GM21367 (cell line): ENCODE data around the gene RPH3AL.
"Not testable (repeated sequence)": the region's sequence is repeated elsewhere in the genome, so short reads cannot be mapped to it uniquely, and the experiment has no call there.

ENCODE experiments used
- ATAC-seq: cut with Tn5 transposase; IDR thresholded peaks from one replicate; pipeline ENCODE4 v1.9.1; 2021; ENCODE audit not compliant: unreplicated experiment

RPH3AL gene

DNA sequence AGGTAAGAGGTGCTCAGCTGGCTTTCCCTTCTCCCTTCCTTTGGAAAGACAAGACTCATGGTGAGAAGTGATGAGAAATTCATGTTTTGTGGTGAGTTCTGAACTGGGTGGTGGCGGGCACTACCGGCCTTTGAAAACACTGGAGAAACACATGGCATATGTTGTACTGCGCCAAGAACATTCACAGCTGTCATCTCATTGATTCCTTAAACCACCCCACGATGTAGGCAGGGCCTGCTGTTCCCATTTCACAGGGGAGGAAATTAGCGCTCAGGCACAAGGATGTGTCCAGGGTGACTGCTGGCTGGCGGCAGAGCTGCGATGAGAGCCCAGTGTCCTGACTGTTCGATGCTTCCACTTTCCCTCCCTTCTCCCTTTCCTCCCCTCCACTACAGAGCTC is 169.6 kb downstream of the RPH3AL start:
- ATAC-seq: no peak

DNA sequence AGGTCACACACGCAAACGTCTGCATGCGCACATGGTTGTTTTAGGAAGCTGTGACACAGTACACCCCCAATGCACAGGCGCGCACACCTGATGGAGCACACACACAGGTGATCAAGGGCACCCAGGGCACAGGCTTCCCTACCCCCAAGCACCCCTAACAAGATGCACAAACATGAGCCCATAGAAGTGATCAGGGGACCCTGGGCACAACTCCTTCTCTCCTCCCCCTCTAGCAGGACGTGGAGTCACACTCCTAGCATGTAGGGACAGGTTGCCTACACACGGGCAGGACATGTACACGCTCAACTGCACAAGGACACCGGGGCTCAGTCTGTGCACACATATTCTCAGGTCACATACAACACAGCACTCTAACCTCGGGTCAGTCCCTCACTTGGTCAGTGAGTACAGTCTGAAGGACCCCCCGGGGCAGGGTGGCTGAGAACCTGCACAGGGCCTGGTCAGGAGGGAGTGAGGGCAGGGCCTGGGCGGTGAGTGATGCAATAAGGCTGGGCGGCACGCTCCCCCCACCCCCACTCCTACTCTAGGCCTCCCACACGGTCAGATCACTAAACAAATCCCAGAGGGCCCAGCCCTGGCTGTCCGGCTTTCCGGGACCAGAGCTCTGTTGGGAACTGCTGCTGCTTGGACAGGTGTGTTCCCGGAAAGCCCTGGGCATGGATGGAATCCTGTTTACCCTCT is 170.4 kb downstream of the RPH3AL start:
- ATAC-seq: no peak

DNA sequence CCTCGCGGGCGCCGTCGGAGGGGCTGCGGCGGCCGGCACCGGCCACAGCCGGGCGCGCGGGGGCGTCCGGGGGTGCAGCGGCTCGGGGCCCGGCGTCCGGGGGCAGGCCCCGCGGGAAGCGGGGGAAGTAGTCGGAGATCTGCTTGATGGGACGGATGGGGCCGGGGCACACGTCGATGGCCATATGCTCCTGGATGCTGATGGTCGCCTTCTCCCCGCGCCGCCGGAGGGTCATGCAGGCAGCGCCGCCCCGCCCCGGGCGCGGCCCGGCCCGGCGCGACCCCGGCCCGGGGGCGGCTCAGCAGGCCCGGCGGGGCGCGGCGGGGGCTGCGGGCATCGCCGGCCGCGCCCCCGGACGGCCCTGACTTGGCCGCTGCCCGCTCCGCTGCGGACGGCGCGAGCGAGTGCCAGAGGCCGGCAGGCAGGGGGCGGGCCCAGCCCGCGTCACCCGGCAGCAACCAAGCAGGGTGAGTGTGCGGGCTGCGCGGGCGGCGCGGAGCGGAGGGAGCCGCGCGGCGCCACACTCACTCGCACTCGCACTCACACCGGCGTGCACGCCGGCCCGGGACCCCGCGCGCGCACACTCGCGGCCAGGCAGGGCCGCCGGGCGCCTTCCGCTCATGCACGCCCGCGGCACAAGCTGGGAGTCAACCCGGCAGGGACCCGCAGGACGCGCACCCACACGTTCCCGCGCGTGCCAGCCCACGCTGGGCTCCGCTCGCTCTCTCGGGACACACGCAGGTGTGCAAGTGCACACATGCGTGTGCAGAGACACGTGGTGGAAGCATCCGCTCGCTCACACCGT is 171.2 kb downstream of the RPH3AL start, which contains the start of gene DOC2B:
Gene DOC2B, minus strand, starts transcription at position 406 of the 805 bp plus-strand sequence. Its CDS starts 171 bp downstream, at position 235.
- no peak for ATAC-seq

DNA sequence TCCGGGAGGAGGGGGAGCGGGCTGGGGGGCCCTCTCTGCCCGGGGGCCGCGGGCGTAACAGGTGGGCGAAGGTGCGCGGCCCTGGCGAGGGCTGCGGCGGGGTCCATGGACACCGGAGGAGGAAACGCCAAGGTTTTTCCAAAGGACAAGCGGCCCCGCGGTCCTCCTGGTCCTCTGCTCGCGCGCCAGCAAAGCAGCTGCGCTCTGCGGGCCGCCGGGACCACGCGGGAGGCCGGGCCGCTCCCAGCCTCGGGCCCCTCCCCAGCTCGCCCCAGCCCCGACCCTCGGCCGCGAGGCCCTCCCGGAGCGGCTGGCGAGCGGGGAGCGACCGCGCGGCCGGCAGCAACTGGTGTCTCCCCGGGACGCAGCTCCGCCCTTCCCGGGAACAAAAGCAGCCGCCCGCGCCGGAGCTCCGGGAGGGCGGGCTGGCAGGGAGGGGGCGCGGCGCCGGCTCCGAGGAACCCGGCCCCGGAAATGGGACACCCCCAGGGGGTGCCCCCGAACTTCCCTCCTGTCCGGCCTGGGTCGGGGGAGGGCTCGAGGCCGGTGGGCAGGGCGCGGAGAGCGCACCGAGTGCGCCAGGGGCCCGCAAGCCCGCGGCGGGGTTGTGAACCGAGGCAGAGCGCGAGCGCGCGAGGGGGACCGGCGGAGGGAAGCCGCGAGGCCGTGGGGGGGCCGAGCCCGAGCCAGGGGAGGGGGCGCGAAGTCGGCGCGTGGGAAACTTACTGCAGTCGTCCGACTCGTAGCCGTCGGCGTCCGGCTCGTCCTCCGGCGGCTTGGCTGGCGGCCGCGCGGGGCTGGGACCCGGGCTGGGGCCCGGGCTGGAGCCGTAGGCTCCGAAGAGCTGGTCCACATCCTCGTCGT is 172.0 kb downstream of the RPH3AL start:
- no peak for ATAC-seq

DNA sequence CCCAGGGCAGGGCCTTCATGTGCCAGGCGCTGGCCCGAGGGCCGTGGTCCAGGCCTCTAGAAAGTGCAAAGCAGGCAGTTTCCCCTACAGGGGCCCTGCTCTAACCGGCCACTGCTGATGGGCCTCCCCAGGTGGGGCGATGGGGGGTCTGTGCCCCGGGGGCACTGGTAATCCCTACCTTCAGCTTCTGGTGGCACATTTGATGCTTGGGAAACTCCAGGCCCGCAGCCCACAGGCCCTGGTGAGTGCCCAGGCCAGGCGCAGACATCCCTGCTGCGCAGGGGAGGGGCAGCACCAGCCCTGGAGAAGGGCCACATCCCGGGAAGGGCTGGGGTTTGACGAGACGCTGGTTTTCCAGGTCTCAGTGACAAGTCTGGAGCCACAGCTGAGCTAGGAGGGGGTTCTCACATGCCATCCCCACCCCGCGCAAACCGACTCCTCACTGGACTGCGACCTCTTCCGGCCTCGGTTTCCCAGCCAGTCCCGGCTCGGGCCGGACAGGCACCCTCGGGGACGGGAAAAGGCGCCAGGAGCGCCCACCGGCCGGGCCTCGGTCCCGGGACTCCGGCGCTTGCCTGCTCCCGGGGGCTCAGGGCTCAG is 172.7 kb downstream of the RPH3AL start:
- no peak for ATAC-seq

DNA sequence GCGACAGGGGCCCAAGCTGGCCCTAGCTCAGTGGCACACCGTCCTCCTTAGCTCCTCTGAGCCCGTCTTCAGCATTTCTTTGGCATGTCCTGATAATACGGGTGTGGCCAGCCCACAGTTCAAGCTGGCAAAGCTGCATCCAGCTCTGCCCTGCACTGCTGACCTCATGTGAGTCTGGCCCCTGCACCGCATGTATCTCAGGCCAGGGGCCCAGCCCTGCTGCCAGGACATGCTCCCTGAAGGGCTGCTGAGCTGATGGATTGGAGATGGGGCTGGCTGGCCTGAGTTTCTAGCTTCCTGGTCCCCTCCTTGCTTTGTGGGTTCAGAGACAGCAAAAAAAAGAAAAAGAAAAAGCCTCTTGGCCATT is 173.6 kb downstream of the RPH3AL start:
- ATAC-seq: no peak

DNA sequence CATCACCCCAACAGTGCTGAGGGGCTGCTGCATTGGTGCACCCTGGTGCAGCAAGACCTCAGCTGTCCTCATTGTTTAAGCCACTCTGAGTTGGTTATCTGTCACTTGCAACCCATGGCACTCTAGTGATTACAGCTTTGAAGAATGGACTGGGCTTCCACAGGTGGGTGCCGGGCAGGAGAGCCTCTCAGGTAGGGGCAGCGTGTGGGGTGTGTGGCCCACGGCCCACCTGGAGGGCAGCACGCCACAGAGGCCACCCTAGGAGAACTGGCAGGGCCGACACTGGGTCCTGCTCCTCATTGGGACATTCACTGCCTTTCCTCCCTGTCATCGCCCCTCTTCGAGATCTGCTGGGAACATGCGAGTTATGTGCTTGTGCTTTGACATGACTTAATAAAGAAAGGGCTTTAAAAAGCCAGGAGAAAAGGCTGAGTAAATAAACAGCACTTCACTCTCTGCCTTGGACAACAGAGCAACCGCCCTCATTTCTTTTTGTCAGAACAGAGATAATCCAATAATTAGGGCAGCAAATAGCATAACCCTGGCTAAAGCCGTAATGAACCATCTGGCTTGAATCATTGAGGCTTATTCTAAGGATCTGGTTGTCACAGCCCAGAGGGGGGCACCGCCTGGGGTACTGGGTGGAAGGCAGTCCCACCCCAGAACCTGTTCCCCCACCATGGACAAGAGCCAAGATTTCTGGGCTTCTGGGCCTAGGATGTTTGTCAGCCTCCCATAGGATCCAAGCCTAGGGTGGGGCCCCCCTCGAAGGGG is 174.1 kb downstream of the RPH3AL start:
- no peak for ATAC-seq

DNA sequence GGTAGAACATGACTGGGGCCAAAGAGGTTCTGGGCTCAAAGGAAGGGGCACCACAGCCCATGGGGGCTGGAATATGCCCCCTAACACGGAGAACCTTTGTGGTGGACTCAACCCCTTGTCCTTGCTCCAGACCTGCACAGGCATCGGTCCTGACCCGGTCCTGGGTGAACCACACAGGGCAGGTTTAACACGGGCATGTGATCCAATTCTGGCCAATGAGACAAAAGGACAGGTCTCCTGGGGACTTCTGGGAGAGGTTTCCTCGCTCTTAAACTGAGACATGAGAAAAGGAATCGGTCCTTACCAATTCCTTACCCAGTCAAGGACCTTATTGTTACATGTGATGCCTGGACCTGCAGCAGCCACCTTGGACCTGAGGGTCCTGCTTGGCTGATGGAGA is 174.8 kb downstream of the RPH3AL start:
- ATAC-seq: no peak

DNA sequence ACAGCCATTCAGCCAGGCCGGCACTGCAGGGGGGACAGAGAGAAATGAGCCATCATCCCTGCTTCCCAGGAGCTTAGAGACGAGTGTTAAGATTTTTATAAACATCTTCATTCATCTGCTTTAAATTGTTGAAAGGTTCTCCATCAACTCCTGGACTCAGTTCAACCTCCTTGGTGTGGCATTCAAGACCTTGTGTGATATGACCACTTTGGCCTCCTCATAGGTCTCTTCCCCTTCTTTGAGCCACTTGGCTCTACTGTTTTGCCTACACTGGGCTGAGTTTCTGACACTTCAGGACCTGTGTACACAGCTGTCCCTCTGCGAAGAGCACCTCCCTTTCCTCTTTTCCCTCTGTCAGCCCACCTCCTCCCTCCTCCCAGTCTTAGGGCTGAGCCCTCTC is 175.5 kb downstream of the RPH3AL start:
- ATAC-seq: no peak

DNA sequence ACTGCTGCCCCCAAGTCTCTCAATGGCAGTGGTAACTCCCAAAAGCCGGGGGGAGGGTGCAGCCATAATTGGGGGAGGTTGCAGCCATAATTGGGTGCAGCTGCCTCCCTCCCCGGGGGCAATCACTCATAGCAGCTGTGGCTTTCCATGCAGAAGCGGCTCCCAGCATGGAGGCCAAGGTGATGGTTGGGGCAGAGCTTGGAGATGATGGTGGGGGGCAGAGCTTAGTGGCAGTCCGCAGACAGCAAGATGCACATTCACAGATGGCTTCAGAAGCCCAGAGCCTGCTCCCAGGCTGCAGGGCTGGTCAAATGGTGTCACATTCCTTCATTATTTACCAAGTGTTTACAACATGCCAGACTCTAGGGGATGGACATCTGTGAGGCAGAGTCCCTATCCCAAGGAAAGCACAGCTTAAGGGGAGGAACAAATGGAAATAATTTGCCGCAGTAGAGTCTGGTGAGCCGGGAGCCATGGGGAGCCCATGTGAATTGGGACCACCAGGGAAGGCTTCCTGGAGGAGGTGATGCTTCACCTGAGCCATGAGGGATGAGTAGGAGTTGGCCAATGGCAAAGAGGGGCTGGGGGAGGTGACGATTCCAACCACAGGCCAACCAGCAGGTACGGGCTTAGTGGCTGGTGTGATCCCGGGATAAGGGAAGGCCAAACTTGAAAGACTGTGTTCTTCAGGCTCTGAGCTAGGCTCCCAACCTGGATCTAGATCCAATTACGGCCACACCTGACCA is 179.3 kb downstream of the RPH3AL start:
- no peak for ATAC-seq

DNA sequence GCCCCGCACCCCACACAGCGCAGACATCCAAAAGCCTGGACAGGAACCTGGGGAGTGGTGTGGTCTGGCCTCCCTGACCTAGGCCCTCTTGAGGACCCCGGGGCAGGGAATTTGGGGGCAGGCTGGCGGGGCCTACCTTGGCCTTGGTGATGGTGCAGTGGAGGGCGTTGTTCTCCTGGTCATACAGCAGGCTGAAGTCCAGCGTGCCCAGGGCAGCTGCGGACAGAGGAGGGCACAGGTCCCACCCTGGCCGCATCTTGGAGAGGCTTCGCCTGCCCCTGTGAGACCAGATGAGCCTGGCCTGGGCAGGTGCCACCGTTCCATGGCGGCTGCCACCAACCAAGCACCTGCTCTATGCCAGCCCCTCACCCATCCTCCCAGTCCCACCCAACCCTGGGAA is 180.2 kb downstream of the RPH3AL start:
- no peak for ATAC-seq

DNA sequence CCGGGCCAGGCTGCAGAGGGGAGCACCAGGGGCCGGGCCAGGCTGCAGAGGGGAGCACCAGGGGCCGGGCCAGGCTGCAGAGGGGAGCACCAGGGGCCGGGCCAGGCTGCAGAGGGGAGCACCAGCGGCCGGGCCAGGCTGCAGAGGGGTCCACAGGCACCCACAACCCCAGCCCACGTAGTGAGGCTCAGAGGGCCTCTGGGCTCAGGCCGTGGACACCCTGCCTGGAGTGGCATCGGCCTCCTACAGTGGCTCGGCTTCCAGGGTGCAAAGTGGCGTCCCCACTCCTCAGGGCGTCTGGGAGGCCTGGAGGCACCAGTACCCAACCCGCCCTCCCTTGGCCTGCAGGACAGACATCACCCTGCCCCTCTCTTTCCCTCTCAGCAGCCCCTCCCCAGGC is 180.7 kb downstream of the RPH3AL start:
- ATAC-seq: no peak

DNA sequence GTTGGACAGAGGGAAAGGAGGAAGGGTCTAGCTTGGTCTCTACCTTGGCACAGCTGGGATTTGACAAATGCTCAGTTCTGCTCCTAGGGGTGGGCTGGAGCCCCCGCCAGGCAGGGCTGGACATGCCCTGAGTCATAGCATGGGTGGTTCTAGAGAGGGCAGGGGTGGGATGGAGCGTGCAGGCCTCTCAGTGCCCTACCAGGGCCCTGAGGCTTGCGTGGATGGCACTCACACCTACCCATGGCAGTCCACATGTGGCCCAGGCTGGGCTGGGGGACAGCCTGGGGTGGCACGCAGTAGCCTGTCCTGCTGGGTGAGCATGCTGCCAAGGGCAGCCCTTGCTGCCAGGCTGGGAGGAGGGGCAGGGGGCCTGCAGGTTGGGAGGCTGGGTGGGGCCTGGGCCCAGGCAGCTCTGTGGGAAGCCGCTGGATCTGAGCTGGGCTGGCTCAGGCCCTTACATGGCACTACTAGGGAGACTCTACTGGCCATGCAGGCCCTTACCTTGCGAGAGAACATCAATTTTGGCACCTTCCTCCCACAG is 182.4 kb downstream of the RPH3AL start:
- no peak for ATAC-seq

DNA sequence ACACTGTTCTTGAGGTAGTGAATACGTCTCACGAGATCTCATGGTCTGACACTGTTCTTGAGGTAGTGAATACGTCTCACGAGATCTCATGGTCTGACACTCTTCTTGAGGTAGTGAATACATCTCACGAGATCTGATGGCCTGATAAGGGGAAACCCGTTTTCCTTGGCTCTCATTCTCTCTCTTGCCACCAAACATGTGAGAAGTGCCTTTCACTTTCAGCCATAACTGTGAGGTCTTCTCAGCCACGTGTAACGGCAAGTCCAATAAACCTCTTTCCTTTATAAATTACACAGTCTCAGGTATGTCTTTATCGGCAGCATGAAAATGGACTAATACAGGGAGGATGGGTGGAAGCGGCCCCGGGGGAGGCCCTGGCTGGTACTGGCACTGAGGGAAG is 184.0 kb downstream of the RPH3AL start:
- ATAC-seq: not testable (repeated sequence)

DNA sequence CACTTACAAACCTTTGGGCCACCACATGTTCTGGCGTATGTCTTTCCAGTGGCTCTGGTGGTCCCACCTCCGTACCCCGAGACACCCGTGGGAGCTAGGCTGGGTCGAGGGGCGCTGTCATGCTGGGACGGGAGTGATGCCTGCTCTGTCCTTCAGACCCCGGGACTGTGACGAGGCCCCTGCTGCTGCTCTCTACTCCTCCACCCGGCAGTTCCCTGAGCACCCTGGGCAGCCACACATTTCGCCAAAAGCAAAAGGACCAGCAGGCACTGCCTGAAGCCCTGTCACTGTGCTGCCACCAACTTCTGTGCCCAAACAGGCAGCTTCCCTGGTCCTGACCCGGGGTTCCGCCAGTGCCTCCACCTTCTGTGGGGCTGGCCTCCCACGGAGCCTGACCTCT is 186.7 kb downstream of the RPH3AL start:
- ATAC-seq: no peak

DNA sequence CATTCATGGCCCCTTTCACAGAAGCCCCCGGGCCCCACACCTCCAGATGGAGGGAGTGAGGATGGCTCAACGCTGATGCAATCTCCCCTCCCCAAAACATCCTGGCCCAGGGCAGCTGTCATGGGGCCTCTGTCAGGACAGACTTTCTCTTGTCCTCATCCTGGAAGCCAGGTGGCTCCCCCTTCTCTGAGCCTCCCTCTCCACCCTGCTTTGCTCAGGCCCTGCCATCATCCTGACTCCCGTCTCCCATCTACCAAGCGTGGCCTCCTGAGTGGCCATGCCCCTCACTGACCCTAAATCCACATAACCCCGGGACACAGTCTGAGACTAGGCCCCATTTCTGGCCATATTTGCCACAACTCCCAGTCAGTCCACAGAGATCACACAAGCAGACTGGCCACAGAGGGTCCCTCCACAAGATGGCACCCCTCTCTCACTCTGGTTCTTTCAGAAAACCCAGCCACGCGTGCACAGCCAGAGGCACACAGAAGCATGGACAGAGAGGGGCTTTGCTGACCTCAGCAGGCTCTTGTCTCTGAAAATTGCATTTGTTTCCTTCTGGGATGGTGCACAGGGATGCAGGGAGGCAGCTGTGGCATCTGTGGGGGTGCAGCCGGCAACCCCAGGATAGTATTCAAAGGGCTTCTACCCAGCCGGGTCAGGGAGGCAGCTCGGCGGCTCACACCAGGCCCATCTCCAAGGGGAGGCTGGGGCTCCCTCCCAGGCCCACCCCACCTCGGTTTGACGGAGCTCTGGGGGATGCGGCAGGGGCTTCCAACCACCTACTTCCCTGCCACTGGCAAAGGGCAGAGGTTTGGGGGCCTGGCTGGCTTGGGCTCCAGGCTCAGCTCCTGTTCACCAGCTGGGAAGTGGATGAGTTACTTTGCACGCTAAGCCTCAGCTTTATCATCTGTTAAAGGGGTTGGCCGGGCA is 188.0 kb downstream of the RPH3AL start:
- no peak for ATAC-seq

DNA sequence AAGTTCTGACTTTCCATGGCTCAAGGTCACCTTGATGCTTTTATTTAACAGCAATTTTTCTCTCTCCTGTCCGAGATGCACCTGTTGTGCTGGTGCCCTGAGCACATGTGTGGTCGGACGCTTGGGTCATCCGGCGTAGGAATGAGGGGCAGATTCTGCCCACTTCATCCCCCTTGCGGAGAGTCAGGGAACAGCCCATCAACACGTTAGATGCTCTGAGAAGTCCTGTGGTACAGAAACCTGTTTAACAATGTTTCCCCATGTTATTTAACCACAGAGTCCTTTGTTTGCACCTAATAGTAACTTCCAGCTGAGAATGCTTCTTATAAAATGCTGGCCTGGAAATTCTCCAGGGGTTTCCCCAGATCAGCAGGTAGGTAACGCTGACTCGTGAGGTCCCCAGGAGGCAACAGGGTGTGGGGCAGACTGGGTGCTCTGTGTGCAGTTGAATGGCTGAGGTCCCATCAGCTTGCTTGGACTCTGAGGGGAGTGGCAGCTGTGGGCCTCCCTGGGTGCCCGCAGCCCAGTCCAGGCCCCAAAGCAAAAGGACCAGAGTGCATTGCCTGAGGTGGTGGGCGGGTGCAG is 189.0 kb downstream of the RPH3AL start:
- ATAC-seq: no peak

DNA sequence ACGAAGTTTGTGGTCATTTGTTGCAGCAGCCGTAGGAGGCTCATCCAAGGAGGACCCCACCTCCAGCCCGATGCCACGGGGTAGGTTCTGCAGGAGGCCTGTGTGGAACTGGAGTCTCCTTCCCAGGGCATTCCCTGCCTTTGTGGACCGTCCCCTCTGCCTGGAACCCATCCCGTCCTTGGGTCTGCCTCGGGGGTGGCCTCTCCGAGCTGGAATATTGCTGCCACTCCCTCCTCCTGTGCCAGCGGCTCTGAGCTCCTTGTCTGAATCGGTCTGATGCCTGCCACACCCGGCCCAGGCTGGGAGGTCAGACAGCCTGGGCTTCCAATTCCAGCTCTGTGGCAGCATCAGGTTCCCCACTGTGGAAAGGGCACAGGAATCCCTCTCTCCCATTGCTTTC is 189.9 kb downstream of the RPH3AL start:
- no peak for ATAC-seq
